ENCODE results near the gene FER. TPM values are rescaled to one million over a fixed set of nuclear protein-coding genes. Genes with fewer than 3 reads are reported as not detected.

The FER gene
- total and polyA plus RNA-seq, 9 of the 15 experiments (the other 6 are each of a cell fraction or from before 2014, with no cell fraction given) = 6.7 to 18.2 (median 8.9) TPM

DNA sequence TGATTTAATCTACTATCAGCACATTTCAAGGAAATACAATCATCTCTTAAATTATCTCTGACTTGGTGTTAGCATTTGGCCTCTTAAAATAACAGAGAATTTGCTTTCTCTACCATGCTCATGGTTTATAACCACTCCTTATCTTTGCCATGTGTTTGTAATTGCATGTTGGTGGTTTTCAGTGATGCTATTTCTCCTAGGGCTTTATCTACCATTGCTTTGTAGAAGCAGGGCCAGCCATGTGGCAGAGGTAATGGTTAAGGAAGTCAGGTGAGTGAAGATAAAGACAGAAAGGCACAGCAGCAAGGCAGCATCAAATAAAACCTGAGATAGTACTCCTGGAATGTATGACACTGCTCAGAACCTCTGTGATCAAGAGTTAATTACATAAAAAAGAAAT is 206.2 kb downstream of the FER start (continued):
- no peak for TF ChIP-seq MNT (conservative IDR thresholded peaks at IDR 0.05)
- no peak for TF ChIP-seq PHF21A (IDR thresholded peaks at IDR 0.05; ENCODE audit: borderline replicate concordance, low read depth)
- TF ChIP-seq ZNF133 (CRISPR knock-in tag; IDR thresholded peaks at IDR 0.05) = no peak
- peak; percentile 91 for TF ChIP-seq TEAD4 (IDR thresholded peaks at IDR 0.05; ENCODE audit: low read length)
- TF ChIP-seq TEAD4 (CRISPR knock-in tag; IDR thresholded peaks at IDR 0.05; ENCODE audit: borderline replicate concordance) = no peak
- no peak for TF ChIP-seq CBX5 (IDR thresholded peaks at IDR 0.05; ENCODE audit: borderline replicate concordance, low read depth)
- no peak for TF ChIP-seq PATZ1 (CRISPR knock-in tag; IDR thresholded peaks at IDR 0.05; ENCODE audit: borderline replicate concordance)
- TF ChIP-seq NCOA6 (IDR thresholded peaks at IDR 0.05) = no peak
- no peak for TF ChIP-seq ZNF217 (CRISPR knock-in tag; IDR thresholded peaks at IDR 0.05)
- TF ChIP-seq, protein P1, sequence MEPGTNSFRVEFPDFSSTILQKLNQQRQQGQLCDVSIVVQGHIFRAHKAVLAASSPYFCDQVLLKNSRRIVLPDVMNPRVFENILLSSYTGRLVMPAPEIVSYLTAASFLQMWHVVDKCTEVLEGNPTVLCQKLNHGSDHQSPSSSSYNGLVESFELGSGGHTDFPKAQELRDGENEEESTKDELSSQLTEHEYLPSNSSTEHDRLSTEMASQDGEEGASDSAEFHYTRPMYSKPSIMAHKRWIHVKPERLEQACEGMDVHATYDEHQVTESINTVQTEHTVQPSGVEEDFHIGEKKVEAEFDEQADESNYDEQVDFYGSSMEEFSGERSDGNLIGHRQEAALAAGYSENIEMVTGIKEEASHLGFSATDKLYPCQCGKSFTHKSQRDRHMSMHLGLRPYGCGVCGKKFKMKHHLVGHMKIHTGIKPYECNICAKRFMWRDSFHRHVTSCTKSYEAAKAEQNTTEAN (CRISPR knock-in tag; IDR thresholded peaks at IDR 0.05) = no peak
- no peak for TF ChIP-seq POLR2AphosphoS2 (IDR thresholded peaks at IDR 0.05; ENCODE audit: low read length)
- peak; percentile 62; the same call in 1 of the 2 replicates for TF ChIP-seq POLR2AphosphoS5 (IDR thresholded peaks at IDR 0.05; ENCODE audit: control insufficient read depth, insufficient read depth, low read depth, low read length)
- no peak for TF ChIP-seq SPI1 (IDR thresholded peaks at IDR 0.05; ENCODE audit: borderline replicate concordance, low read depth, low read length)
- TF ChIP-seq ZNF12 (CRISPR knock-in tag; IDR thresholded peaks at IDR 0.05) = no peak
- TF ChIP-seq CEBPZ (IDR thresholded peaks at IDR 0.05; ENCODE audit: borderline replicate concordance, low read depth, low read length) = no peak
- TF ChIP-seq PTBP1 (IDR thresholded peaks at IDR 0.05; ENCODE audit: low read depth, low read length) = no peak
- TF ChIP-seq ZEB2 (IDR thresholded peaks at IDR 0.05) = peak; percentile 30; the same call in 1 of the 2 replicates
